ENCODE results near the gene VANGL1.

The VANGL1 gene

DNA sequence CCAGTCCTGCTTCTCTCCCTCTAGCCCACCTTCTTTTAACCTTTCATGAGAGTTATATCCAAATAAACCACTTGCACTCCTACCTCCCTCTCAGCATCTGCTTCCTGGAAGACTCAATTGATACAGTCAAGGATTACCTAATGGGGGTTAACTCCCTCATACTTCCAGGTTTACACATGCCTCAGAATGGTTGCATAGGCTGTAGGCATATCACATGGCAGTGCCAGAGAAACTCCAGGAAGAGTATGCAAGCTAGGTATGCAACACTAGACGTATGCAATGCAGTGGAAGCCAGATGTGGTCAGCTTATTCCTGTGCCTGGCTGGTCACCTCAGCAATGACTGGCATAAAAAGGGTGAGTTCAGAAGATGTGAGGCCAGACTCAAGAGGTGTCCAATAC is 32.7 kb upstream of the VANGL1 start:
- Histone ChIP-seq H3K79me2 (ENCODE audit: low read length) (no peaks in the 10 kb centered on the region), H2AFZ (ENCODE audit: low read depth, low read length) (no peak overlapping the region), H3K4me2 (ENCODE audit: low read length) (no peak overlapping the region), H3K36me3 (replicated peaks; ENCODE audit: low read depth, low read length) (no peaks in the 10 kb centered on the region), H3K4me3 (ENCODE audit: low read length) (no peak overlapping the region), H4K20me1 (ENCODE audit: insufficient read depth, low read length) (no peaks in the 10 kb centered on the region), H3K27ac (ENCODE audit: low read length) (no peak overlapping the region), H3K9ac (ENCODE audit: low read length) (no peak overlapping the region), H3K27me3 (ENCODE audit: low read depth, low read length) (no peaks in the 10 kb centered on the region), H3K9me3 (ENCODE audit: insufficient read depth, low read length) (no peaks in the 10 kb centered on the region), H3K4me1 (ENCODE audit: low read length) (no peaks in the 10 kb centered on the region)
- TF ChIP-seq, protein P1, sequence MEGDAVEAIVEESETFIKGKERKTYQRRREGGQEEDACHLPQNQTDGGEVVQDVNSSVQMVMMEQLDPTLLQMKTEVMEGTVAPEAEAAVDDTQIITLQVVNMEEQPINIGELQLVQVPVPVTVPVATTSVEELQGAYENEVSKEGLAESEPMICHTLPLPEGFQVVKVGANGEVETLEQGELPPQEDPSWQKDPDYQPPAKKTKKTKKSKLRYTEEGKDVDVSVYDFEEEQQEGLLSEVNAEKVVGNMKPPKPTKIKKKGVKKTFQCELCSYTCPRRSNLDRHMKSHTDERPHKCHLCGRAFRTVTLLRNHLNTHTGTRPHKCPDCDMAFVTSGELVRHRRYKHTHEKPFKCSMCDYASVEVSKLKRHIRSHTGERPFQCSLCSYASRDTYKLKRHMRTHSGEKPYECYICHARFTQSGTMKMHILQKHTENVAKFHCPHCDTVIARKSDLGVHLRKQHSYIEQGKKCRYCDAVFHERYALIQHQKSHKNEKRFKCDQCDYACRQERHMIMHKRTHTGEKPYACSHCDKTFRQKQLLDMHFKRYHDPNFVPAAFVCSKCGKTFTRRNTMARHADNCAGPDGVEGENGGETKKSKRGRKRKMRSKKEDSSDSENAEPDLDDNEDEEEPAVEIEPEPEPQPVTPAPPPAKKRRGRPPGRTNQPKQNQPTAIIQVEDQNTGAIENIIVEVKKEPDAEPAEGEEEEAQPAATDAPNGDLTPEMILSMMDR (IDR thresholded peaks at IDR 0.05; ENCODE audit: low read depth, low read length) = no peak
- no peak for TF ChIP-seq EZH2phosphoT487 (IDR thresholded peaks at IDR 0.05; ENCODE audit: low read depth)

DNA sequence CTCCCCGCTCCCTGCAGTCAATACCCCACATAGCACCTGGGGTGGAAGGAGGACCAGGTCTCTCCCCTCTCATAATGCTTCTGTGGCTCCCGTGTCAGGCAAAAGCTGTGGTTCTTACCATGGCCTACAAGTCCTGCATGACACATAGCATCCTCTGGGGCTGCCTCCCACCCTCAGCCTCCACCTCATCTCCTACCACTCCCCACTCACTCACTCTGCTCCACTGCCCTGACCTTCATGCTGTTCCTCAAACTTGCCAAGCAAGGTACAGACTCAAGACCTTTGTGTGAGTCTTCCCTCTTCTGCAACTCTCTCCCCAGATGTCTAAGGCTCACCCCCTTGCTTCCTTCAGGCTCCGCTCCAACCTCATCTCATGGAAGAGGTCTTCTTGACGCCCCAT is 28.0 kb upstream of the VANGL1 start:
- no peaks in the 10 kb centered on the region for H3K79me2 ChIP-seq (ENCODE audit: low read length)
- no peak overlapping the region for H2AFZ ChIP-seq (ENCODE audit: low read depth, low read length)
- no peaks in the 10 kb centered on the region for H4K20me1 ChIP-seq (ENCODE audit: insufficient read depth, low read length)
- H3K4me1 ChIP-seq (ENCODE audit: low read length) = no peaks in the 10 kb centered on the region
- no peaks in the 10 kb centered on the region for H3K27me3 ChIP-seq (ENCODE audit: low read depth, low read length)
- TF ChIP-seq, protein P1 (IDR thresholded peaks at IDR 0.05; ENCODE audit: low read depth, low read length) = no peak
- TF ChIP-seq EZH2phosphoT487 (IDR thresholded peaks at IDR 0.05; ENCODE audit: low read depth) = no peak
- H3K4me2 ChIP-seq (ENCODE audit: low read length) = no peak overlapping the region
- H3K27ac ChIP-seq (ENCODE audit: low read length) = no peak overlapping the region
- H3K4me3 ChIP-seq (ENCODE audit: low read length) = no peak overlapping the region
- H3K36me3 ChIP-seq (replicated peaks; ENCODE audit: low read depth, low read length) = no peaks in the 10 kb centered on the region
- no peaks in the 10 kb centered on the region for H3K9me3 ChIP-seq (ENCODE audit: insufficient read depth, low read length)
- H3K9ac ChIP-seq (ENCODE audit: low read length) = no peak overlapping the region

DNA sequence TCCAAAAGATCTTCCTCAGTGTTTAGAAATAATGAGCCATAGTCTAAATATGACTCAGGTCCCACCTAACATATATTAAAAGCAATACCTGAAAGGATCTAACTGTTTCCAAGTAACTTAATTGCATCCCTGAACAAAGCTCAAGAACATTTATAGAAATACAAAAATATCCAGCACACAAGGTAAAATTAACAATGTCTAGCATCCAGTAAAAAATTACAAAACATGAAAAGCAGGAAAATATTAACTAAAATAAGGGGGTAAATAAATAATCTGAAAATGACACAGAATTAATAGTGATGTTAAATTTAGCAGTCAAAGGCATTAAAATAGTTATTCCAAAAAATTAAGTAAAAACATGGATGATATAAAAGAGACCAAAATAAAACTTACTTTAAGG is 21.3 kb upstream of the VANGL1 start:
- Histone ChIP-seq H3K4me2 (ENCODE audit: low read length) (no peak overlapping the region), H3K79me2 (ENCODE audit: low read length) (no peaks in the 10 kb centered on the region), H3K4me1 (ENCODE audit: low read length) (no peaks in the 10 kb centered on the region), H4K20me1 (ENCODE audit: insufficient read depth, low read length) (no peaks in the 10 kb centered on the region), H3K4me3 (ENCODE audit: low read length) (no peak overlapping the region), H3K9me3 (ENCODE audit: insufficient read depth, low read length) (no peaks in the 10 kb centered on the region), H3K27ac (ENCODE audit: low read length) (no peak overlapping the region), H3K27me3 (ENCODE audit: low read depth, low read length) (no peaks in the 10 kb centered on the region), H2AFZ (ENCODE audit: low read depth, low read length) (no peak overlapping the region), H3K9ac (ENCODE audit: low read length) (no peak overlapping the region), H3K36me3 (replicated peaks; ENCODE audit: low read depth, low read length) (no peaks in the 10 kb centered on the region)
- TF ChIP-seq EZH2phosphoT487 (IDR thresholded peaks at IDR 0.05; ENCODE audit: low read depth) = no peak
- TF ChIP-seq, protein P1 (IDR thresholded peaks at IDR 0.05; ENCODE audit: low read depth, low read length) = no peak

DNA sequence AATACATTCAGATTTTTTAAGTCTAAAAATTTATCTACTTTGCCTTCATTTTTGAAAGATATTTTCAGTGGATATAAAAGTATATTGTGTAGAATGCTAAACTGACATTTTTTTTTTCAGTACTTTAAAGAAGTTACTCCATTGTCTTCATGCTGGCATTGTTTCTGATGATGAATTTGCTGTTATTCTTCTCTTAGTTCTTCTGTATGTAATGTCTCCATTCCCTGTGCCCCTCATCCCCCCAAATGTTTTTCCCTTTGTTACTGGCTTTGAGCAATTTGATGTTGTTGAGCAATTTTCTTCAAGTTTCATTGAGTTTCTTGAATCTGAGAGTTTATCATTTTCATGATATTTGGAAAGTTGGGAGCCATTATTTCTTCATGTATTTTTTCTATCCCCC is 20.8 kb upstream of the VANGL1 start:
- H3K27ac ChIP-seq (ENCODE audit: low read length) = no peak overlapping the region
- H3K4me3 ChIP-seq (ENCODE audit: low read length) = no peak overlapping the region
- H3K9me3 ChIP-seq (ENCODE audit: insufficient read depth, low read length) = no peaks in the 10 kb centered on the region
- H3K36me3 ChIP-seq (replicated peaks; ENCODE audit: low read depth, low read length) = no peaks in the 10 kb centered on the region
- H3K9ac ChIP-seq (ENCODE audit: low read length) = no peak overlapping the region
- H3K79me2 ChIP-seq (ENCODE audit: low read length) = no peaks in the 10 kb centered on the region
- TF ChIP-seq, protein P1 (IDR thresholded peaks at IDR 0.05; ENCODE audit: low read depth, low read length) = no peak
- TF ChIP-seq EZH2phosphoT487 (IDR thresholded peaks at IDR 0.05; ENCODE audit: low read depth) = no peak
- no peak overlapping the region for H3K4me2 ChIP-seq (ENCODE audit: low read length)
- H3K27me3 ChIP-seq (ENCODE audit: low read depth, low read length) = no peaks in the 10 kb centered on the region
- no peaks in the 10 kb centered on the region for H4K20me1 ChIP-seq (ENCODE audit: insufficient read depth, low read length)
- no peaks in the 10 kb centered on the region for H3K4me1 ChIP-seq (ENCODE audit: low read length)
- no peak overlapping the region for H2AFZ ChIP-seq (ENCODE audit: low read depth, low read length)
